GM12878 (cell line): ENCODE measurements around the gene HSF5.

Source experiments
- CTCF ChIP-seq, 3 experiments: IDR thresholded peaks in 2 of 3; conservative IDR thresholded peaks in 1 of 3; 2 replicates each; pipeline ENCODE4 v1.5.1; 2011; ENCODE audit warnings: low read depth in 3 of 3, low read length in 3 of 3, mild to moderate bottlenecking in 3 of 3, control low read depth in 2 of 3, moderate library complexity in 2 of 3, inconsistent platforms in 1 of 3, mixed read lengths in 1 of 3; ENCODE audit not compliant: control insufficient read depth in 2 of 3, insufficient read depth in 1 of 3; ENCODE audit errors: extremely low read depth in 1 of 3
- EP300 ChIP-seq, 2 experiments: fragments of 150-350 bp in 1 of 2; IDR thresholded peaks; 2 replicates each; pipeline ENCODE4 v1.6.1; 2011 to 2012; ENCODE audit warnings: low read depth in 2 of 2, low read length in 2 of 2, borderline replicate concordance in 1 of 2, improper control_type of control experiment in 1 of 2, inconsistent platforms in 1 of 2; ENCODE audit not compliant: control insufficient read depth in 1 of 2
- MYC ChIP-seq: IDR thresholded peaks from 2 replicates; pipeline ENCODE4 v1.6.1; 2011; ENCODE audit warnings: mild to moderate bottlenecking, low read length, moderate library complexity, inconsistent platforms; ENCODE audit not compliant: insufficient read depth, insufficient replicate concordance, insufficient read length, severe bottlenecking
- POLR2A ChIP-seq: IDR thresholded peaks from 2 replicates; pipeline ENCODE4 v1.6.1; 2011; ENCODE audit warnings: low read depth, mild to moderate bottlenecking, low read length
- STAT3 ChIP-seq: IDR thresholded peaks from 2 replicates; pipeline ENCODE4 v1.6.1; 2011; ENCODE audit warnings: low read depth, low read length, improper control_type of control experiment

- TF ChIP-seq MYC (no peak), POLR2A (no peak), EP300 (IDR thresholded peaks at IDR 0.05; ENCODE audit: borderline replicate concordance in 1 of 2, control insufficient read depth in 1 of 2, low read depth in 2 of 2, low read length in 2 of 2) (no peak), CTCF (IDR thresholded peaks at IDR 0.05 in 2 of 3, conservative IDR thresholded peaks at IDR 0.05 in 1 of 3; ENCODE audit: control insufficient read depth in 2 of 3, extremely low read depth in 1 of 3, insufficient read depth in 1 of 3, low read depth in 3 of 3, low read length in 3 of 3) (peak; percentile 31 to 49 (median 44); a peak in 4 of 6 replicates), STAT3 (no peak)
Measured at GRCh38 chr17:58520843-58521430, 32.7 kb upstream of the HSF5 start.
